CD4-positive, alpha-beta T cell (primary cell): ENCODE data around the gene EPHB1. TPM values are rescaled to one million over a fixed set of nuclear protein-coding genes. Genes with fewer than 3 reads are reported as not detected.

Source experiments
- ATAC-seq: fragments of 200-7000 bp; cut with Tn5 transposase; one replicate; pipeline ENCODE4 v1.10.0; 2022; ENCODE audit warnings: mild to moderate bottlenecking; ENCODE audit not compliant: poor library complexity
- CTCF ChIA-PET: fragments of 350-600 bp; sonication (Branson Sonifier 250); formaldehyde crosslinking; loops from one replicate; lab custom pipeline; 2021; ENCODE audit warnings: antibody characterized with exemption, inconsistent platforms; lab: Charles Lee
- POLR2A ChIA-PET: fragments of 350-600 bp; sonication (Branson Sonifier 250); formaldehyde crosslinking; loops from one replicate; lab custom pipeline; 2021; ENCODE audit warnings: antibody characterized with exemption, inconsistent platforms; lab: Charles Lee
- DNase-seq, 14 experiments: peaks; one replicate each; pipeline ENCODE4 v3.0.0-alpha.2; 2013 to 2020; ENCODE audit warnings: mixed read lengths in 2 of 14
- H3K27ac ChIP-seq, 2 donors: one replicate each; pipeline versions ENCODE4 v1.5.1 to v1.7.0; 2013; ENCODE audit warnings: low read length in 2 of 2, low read depth in 1 of 2, mild to moderate bottlenecking in 1 of 2
- H3K27me3 ChIP-seq, 2 experiments: 1 replicate in 1 of 2; 2 replicates in 1 of 2; pipeline versions ENCODE4 v1.6.1 to v1.7.0; 2013; ENCODE audit warnings: low read length in 2 of 2, control low read depth in 1 of 2, mild to moderate bottlenecking in 1 of 2, moderate library complexity in 1 of 2; ENCODE audit not compliant: insufficient read depth in 2 of 2, control insufficient read depth in 1 of 2
- H3K36me3 ChIP-seq: one replicate; pipeline ENCODE4 v1.6.1; 2013; ENCODE audit warnings: low read length, control low read depth; ENCODE audit not compliant: insufficient read depth
- H3K4me1 ChIP-seq: one replicate; pipeline ENCODE4 v1.6.1; 2013; ENCODE audit warnings: low read length, control low read depth; ENCODE audit not compliant: insufficient read depth
- H3K4me3 ChIP-seq: one replicate; pipeline ENCODE4 v1.5.1; 2013; ENCODE audit warnings: mild to moderate bottlenecking, low read length, moderate library complexity
- H3K9me3 ChIP-seq, 2 experiments: 1 replicate in 1 of 2; 2 replicates in 1 of 2; pipeline versions ENCODE4 v1.6.1 to v1.7.0; 2013; ENCODE audit warnings: low read length in 2 of 2, mild to moderate bottlenecking in 2 of 2, control low read depth in 1 of 2, moderate library complexity in 1 of 2; ENCODE audit not compliant: control insufficient read depth in 1 of 2, insufficient read depth in 1 of 2
- H3K27ac Mint-ChIP-seq: one replicate; pipeline ENCODE4 v1.8.0; 2020; ENCODE audit warnings: mixed read lengths
- H3K27me3 Mint-ChIP-seq: one replicate; pipeline ENCODE4 v1.8.0; 2021; ENCODE audit warnings: mixed read lengths
- H3K36me3 Mint-ChIP-seq: one replicate; pipeline ENCODE4 v1.8.0; 2021; ENCODE audit warnings: low read depth, mixed read lengths
- H3K4me1 Mint-ChIP-seq: one replicate; pipeline ENCODE4 v1.8.0; 2021; ENCODE audit warnings: low read depth, mixed read lengths
- H3K4me3 Mint-ChIP-seq: one replicate; pipeline ENCODE4 v1.8.0; 2020; ENCODE audit warnings: mild to moderate bottlenecking, mixed read lengths
- H3K9me3 Mint-ChIP-seq: one replicate; pipeline ENCODE4 v1.8.0; 2020; ENCODE audit warnings: mixed read lengths
- intact Hi-C, 2 experiments: fragments of 100-400 bp; cut with DNase I in 1 of 2; cut with micrococcal nuclease in 1 of 2; formaldehyde crosslinking; loops; one replicate each; pipeline versions ENCODE4 v1.15.1 to v1.9.0; 2023 to 2025; cut with DNase I, micrococcal nuclease
- total RNA-seq, 174 experiments: library from RNA in 2 of 174; stranded (reverse) in 2 of 174; gene quantifications; one replicate each; pipeline ENCODE4 v1.2.3 and lab custom pipeline; 2021 to 2026
- TF ChIP-seq, protein P1 (sequence below): fragments of 200-600 bp; IDR thresholded peaks from one replicate; pipeline ENCODE4 v1.8.0; 2022; ENCODE audit warnings: antibody characterized with exemption, mild to moderate bottlenecking

Gene EPHB1
- total RNA-seq, 2 experiments from 2014 or later: 0.08 to 0.49 TPM

DNA sequence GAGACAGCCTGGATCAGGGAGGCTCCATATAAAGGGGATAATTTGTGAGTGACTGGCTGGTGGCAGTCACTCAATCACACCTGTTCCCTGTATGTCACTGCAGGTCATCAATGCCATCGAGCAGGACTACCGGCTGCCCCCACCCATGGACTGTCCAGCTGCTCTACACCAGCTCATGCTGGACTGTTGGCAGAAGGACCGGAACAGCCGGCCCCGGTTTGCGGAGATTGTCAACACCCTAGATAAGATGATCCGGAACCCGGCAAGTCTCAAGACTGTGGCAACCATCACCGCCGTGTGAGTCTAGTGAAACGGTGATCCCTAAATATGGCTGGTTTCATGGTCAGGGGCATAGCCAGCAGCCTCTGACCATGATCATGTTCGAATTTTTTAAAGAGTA is 453.2 kb downstream of the EPHB1 start:
- Histone ChIP-seq H3K27me3 (no peaks in the 10 kb centered on the region), H3K27ac (no peak overlapping the region), H3K4me3 (no peak overlapping the region), H3K36me3 (no peaks in the 10 kb centered on the region), H3K4me1 (no peaks in the 10 kb centered on the region), H3K9me3 (no peaks in the 10 kb centered on the region)
- intact Hi-C loops: no loop called here
- Mint-ChIP-seq H3K27me3 (no peaks in the 10 kb centered on the region), H3K4me1 (no peaks in the 10 kb centered on the region), H3K9me3 (peaks cover 3% of the 10 kb centered on the region), H3K4me3 (no peak overlapping the region), H3K27ac (no peak overlapping the region), H3K36me3 (no peaks in the 10 kb centered on the region)
- CTCF ChIA-PET: no interaction called here
- TF ChIP-seq, protein P1, sequence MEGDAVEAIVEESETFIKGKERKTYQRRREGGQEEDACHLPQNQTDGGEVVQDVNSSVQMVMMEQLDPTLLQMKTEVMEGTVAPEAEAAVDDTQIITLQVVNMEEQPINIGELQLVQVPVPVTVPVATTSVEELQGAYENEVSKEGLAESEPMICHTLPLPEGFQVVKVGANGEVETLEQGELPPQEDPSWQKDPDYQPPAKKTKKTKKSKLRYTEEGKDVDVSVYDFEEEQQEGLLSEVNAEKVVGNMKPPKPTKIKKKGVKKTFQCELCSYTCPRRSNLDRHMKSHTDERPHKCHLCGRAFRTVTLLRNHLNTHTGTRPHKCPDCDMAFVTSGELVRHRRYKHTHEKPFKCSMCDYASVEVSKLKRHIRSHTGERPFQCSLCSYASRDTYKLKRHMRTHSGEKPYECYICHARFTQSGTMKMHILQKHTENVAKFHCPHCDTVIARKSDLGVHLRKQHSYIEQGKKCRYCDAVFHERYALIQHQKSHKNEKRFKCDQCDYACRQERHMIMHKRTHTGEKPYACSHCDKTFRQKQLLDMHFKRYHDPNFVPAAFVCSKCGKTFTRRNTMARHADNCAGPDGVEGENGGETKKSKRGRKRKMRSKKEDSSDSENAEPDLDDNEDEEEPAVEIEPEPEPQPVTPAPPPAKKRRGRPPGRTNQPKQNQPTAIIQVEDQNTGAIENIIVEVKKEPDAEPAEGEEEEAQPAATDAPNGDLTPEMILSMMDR: no peak
- no peak for ATAC-seq
- DNase-seq: no peak
- POLR2A ChIA-PET: no interaction called here

DNA sequence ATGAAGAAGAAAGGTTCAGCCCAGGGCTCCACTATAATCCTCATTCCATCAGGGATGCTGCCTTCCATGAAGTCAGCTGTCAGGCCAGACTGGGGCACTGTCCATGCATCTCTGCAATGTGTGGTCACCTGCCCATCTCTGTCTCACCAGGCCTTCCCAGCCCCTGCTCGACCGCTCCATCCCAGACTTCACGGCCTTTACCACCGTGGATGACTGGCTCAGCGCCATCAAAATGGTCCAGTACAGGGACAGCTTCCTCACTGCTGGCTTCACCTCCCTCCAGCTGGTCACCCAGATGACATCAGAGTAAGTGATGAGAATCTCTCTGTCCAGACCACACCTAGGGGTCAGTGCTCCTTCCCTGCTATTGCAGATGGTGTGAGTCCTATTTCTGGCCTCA is 454.1 kb downstream of the EPHB1 start:
- Histone ChIP-seq H3K4me3 (no peak overlapping the region), H3K4me1 (no peaks in the 10 kb centered on the region), H3K36me3 (no peaks in the 10 kb centered on the region), H3K27me3 (no peaks in the 10 kb centered on the region), H3K9me3 (no peaks in the 10 kb centered on the region), H3K27ac (no peak overlapping the region)
- Mint-ChIP-seq H3K27me3 (no peaks in the 10 kb centered on the region), H3K27ac (no peak overlapping the region), H3K4me1 (no peaks in the 10 kb centered on the region), H3K4me3 (no peak overlapping the region), H3K9me3 (peaks cover 3% of the 10 kb centered on the region), H3K36me3 (no peaks in the 10 kb centered on the region)
- intact Hi-C loops: no loop called here
- no peak for ATAC-seq
- TF ChIP-seq, protein P1: no peak
- ChIA-PET POLR2A (no interaction called here), CTCF (no interaction called here)
- DNase-seq: no peak

DNA sequence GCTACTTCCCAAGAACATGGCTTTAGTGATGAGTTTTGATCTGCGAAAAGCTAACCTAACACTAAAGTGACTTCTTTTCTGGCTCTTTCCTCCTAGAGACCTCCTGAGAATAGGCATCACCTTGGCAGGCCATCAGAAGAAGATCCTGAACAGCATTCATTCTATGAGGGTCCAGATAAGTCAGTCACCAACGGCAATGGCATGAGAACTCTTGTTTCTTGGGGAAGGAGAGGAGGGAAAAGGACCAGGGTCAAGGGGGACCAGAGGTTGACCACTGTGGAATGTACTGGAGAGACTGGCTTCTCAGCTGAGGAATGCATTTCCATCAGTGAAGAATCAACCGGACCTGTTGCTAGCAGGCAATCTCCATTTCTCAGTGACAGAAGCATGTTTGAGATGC is 463.9 kb downstream of the EPHB1 start:
- peaks cover 10% of the 10 kb centered on the region for H3K27me3 Mint-ChIP-seq
- peaks cover 0 to 4% of the 10 kb centered on the region in 2 experiments for H3K9me3 ChIP-seq
- H3K9me3 Mint-ChIP-seq: peaks cover 4% of the 10 kb centered on the region
- no peak overlapping the region for H3K4me3 Mint-ChIP-seq
- H3K4me1 Mint-ChIP-seq: no peaks in the 10 kb centered on the region
- no peak overlapping the region for H3K27ac Mint-ChIP-seq
- ATAC-seq (no peak), DNase-seq (no peak)
- no peaks in the 10 kb centered on the region for H3K36me3 Mint-ChIP-seq
- H3K27ac ChIP-seq: no peak overlapping the region
- no peak overlapping the region for H3K4me3 ChIP-seq
- H3K27me3 ChIP-seq: no peaks in the 10 kb centered on the region
- TF ChIP-seq, protein P1: no peak
- ChIA-PET POLR2A (no interaction called here), CTCF (no interaction called here)
- no peaks in the 10 kb centered on the region for H3K36me3 ChIP-seq
- no peaks in the 10 kb centered on the region for H3K4me1 ChIP-seq
- intact Hi-C loops: no loop called here
